ENCODE measurements around the gene PLEKHM1.

Gene PLEKHM1

GRCh38 chr17:45398800-45399199 is 91.7 kb downstream of the PLEKHM1 start:
- no peak for DNase-seq (ENCODE audit: low read depth)

GRCh38 chr17:45397796-45398195 is 92.7 kb downstream of the PLEKHM1 start:
- no peak for DNase-seq (ENCODE audit: low read depth)

GRCh38 chr17:45396496-45397205 is 93.9 kb downstream of the PLEKHM1 start:
- DNase-seq (ENCODE audit: low read depth) = no peak

GRCh38 chr17:45395569-45396415 is 94.7 kb downstream of the PLEKHM1 start:
- no peak for DNase-seq (ENCODE audit: low read depth)

- no peak for DNase-seq (ENCODE audit: low read depth)
These were observed 95.5 kb downstream of the PLEKHM1 start for GRCh38 chr17:45394913-45395568.

GRCh38 chr17:45394564-45394912 is 96.0 kb downstream of the PLEKHM1 start:
- no peak for DNase-seq (ENCODE audit: low read depth)

- no peak for DNase-seq (ENCODE audit: low read depth)
These were observed 96.4 kb downstream of the PLEKHM1 start for GRCh38 chr17:45394091-45394490.

- no peak for DNase-seq (ENCODE audit: low read depth)
These were observed 97.1 kb downstream of the PLEKHM1 start for GRCh38 chr17:45393411-45393810.

- no peak for DNase-seq (ENCODE audit: low read depth)
These were observed 98.6 kb downstream of the PLEKHM1 start for GRCh38 chr17:45391918-45392317.

GRCh38 chr17:45391291-45391690 is 99.2 kb downstream of the PLEKHM1 start:
- no peak for DNase-seq (ENCODE audit: low read depth)

- DNase-seq (ENCODE audit: low read depth) = no peak
These were observed 101.2 kb downstream of the PLEKHM1 start for GRCh38 chr17:45389354-45389753.

- no peak for DNase-seq (ENCODE audit: low read depth)
These were observed 101.8 kb downstream of the PLEKHM1 start for GRCh38 chr17:45388604-45389325.

- no peak for DNase-seq (ENCODE audit: low read depth)
These were observed 102.8 kb downstream of the PLEKHM1 start for GRCh38 chr17:45387739-45388138.

GRCh38 chr17:45386178-45386577 is 104.3 kb downstream of the PLEKHM1 start:
- no peak for DNase-seq (ENCODE audit: low read depth)

Data from GM04503 (cell line).